Effector memory CD8-positive, alpha-beta T cell (primary cell): ENCODE data around the gene DLGAP3.
"Not testable (repeated sequence)": the region's sequence is repeated elsewhere in the genome, so short reads cannot be mapped to it uniquely, and the experiment has no call there.

Experiments
- ATAC-seq: fragments of 150-1000 bp; cut with Tn5 transposase; replicated peaks from 2 replicates; pipeline ENCODE4 v1.10.0; 2021; ENCODE audit warnings: mild to moderate bottlenecking, moderate library complexity
- DNase-seq, 3 experiments: peaks; one replicate each; pipeline ENCODE4 v3.0.0; 2021
- H3K27ac Mint-ChIP-seq, 2 donors: one replicate each; pipeline ENCODE4 v1.8.0; 2022; ENCODE audit warnings: mild to moderate bottlenecking in 2 of 2, mixed read lengths in 2 of 2, moderate library complexity in 2 of 2
- H3K27me3 Mint-ChIP-seq, 2 donors: one replicate each; pipeline ENCODE4 v1.8.0; 2022; ENCODE audit warnings: mixed read lengths in 2 of 2
- H3K36me3 Mint-ChIP-seq: one replicate; pipeline ENCODE4 v1.8.0; 2022; ENCODE audit warnings: mild to moderate bottlenecking, moderate library complexity, mixed read lengths; ENCODE audit not compliant: insufficient read depth
- H3K4me1 Mint-ChIP-seq, 2 donors: one replicate each; pipeline ENCODE4 v1.8.0; 2022; ENCODE audit warnings: low read depth in 2 of 2, mixed read lengths in 2 of 2
- H3K4me3 Mint-ChIP-seq, 2 donors: one replicate each; pipeline ENCODE4 v1.8.0; 2022; ENCODE audit warnings: mild to moderate bottlenecking in 2 of 2, mixed read lengths in 2 of 2, moderate library complexity in 2 of 2
- H3K9me3 Mint-ChIP-seq, 2 donors: one replicate each; pipeline ENCODE4 v1.8.0; 2022; ENCODE audit warnings: mixed read lengths in 2 of 2

Gene DLGAP3

DNA sequence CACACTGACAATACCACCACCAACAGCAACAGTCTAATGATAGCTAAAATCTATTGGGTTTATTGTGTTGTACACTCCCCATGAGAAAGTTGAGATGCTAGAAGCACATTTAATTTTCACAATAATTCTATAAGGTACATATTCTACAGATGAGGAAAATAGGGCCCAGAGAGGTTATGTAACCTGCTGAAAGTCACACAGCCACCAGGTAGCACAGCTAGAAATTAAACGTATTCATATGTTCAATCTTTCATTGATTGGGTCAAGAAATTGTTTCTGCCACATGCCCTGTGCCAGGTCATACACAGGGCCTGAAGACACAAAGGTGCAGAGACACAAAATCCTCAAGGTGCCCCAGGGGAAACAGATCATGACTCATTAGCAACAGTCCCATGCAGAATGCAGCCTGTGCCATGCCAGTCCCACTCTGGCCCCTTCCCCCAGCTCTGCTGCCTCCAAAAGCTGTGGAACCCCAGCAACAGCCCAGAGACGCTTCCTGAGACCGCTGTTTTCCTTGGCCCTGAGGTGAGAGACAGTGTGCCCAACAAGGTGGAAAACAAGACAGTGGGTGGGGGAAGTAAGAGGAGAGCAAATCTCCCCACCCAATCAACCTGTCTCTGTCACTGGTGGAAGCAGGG, 104.5 kb downstream of the DLGAP3 start:
- Mint-ChIP-seq H3K4me3 (no peak overlapping the region), H3K36me3 (no peaks in the 10 kb centered on the region), H3K27ac (peak overlapping the region in 1 of 2 donors; percentile 21), H3K9me3 (no peaks in the 10 kb centered on the region), H3K27me3 (no peaks in the 10 kb centered on the region), H3K4me1 (no peaks in the 10 kb centered on the region)
- no peak for DNase-seq
- ATAC-seq: no peak

DNA sequence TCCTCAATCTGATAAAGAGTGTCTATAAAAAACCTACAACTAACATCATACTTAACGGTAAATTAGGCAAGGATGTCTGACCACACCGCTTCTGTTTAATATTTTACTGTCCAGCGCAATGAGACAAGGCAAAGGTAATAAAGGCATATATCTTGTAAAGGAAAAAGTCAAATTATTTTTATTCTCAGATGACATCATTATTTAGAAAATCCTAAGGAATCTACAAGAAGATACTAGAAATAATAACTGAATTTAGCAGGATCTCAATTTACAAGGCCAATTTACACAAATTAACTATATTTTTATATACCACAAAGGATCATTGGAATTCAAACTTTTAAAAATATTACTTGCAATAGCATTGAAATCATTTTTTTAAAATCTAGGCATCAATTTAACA, 107.2 kb downstream of the DLGAP3 start:
- Mint-ChIP-seq H3K4me3 (no peak overlapping the region), H3K4me1 (no peaks in the 10 kb centered on the region), H3K27me3 (no peaks in the 10 kb centered on the region), H3K9me3 (no peaks in the 10 kb centered on the region), H3K36me3 (no peaks in the 10 kb centered on the region), H3K27ac (no peak overlapping the region)
- ATAC-seq (no peak), DNase-seq (no peak)

GRCh38 chr1:34818862-34819261, 110.6 kb downstream of the DLGAP3 start:
- H3K27ac Mint-ChIP-seq, ATAC-seq, H3K4me1 Mint-ChIP-seq, DNase-seq, H3K9me3 Mint-ChIP-seq, H3K4me3 Mint-ChIP-seq, H3K27me3 Mint-ChIP-seq, H3K36me3 Mint-ChIP-seq: not testable (repeated sequence)

DNA sequence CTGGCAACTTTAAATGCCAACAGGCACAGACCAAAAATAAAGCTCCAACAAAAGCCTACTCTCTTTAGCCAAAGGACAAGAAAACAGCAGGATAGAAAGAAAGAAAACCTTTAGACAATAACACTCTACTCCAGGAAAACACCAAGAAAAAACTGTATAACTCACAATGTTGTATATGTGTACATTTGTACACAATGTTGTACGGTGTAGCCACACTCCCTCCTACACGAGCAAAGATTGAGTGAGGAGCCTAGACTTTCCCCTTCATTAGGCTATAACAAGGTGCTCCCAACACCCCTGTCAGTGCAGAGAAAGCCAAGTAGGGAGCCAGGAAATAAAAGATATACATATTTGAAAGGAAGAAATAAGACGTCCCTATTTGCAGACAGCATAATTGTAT, 112.7 kb downstream of the DLGAP3 start:
- no peak for DNase-seq
- H3K27me3 Mint-ChIP-seq: no peaks in the 10 kb centered on the region
- H3K4me1 Mint-ChIP-seq: no peaks in the 10 kb centered on the region
- H3K4me3 Mint-ChIP-seq: no peak overlapping the region
- H3K36me3 Mint-ChIP-seq: peaks cover 2% of the 10 kb centered on the region
- H3K9me3 Mint-ChIP-seq: no peaks in the 10 kb centered on the region
- no peak overlapping the region for H3K27ac Mint-ChIP-seq
- no peak for ATAC-seq

- Mint-ChIP-seq H3K36me3 (peaks cover 2% of the 10 kb centered on the region), H3K4me1 (no peaks in the 10 kb centered on the region), H3K9me3 (no peaks in the 10 kb centered on the region), H3K27ac (no peak overlapping the region), H3K27me3 (no peaks in the 10 kb centered on the region), H3K4me3 (no peak overlapping the region)
- ATAC-seq: no peak
- no peak for DNase-seq
Observed at GRCh38 chr1:34816332-34816731, 113.1 kb downstream of the DLGAP3 start.
